T-helper 1 cell treated with Interleukin-12 subunit alpha and Interleukin-12 subunit beta and Interleukin-4 antibody, amounts not matched to agents 30 ng/mL and 1 ng/mL, for 36 hours (primary cell): ENCODE data around the gene LY6G6D. TPM values are rescaled to one million over a fixed set of nuclear protein-coding genes. Genes with fewer than 3 reads are reported as not detected.
"Not testable (repeated sequence)": the region's sequence is repeated elsewhere in the genome, so short reads cannot be mapped to it uniquely, and the experiment has no call there.

Experiments used
- intact Hi-C: fragments of 100-400 bp; cut with micrococcal nuclease; formaldehyde crosslinking; loops from one replicate; pipeline ENCODE4 v1.15.1; 2024
- total RNA-seq: library from RNA; stranded (reverse); gene quantifications from 2 replicates; pipeline ENCODE4 v1.2.3, GENCODE V29; 2022

LY6G6D gene
- total RNA-seq, 1 donor from 2014 or later: not detected

GRCh38 chr6:31691564-31692108 is 23.5 kb upstream of the LY6G6D start:
- intact Hi-C loops: no loop called here

- intact Hi-C loops: no loop called here
Observed at GRCh38 chr6:31692353-31692752, 22.8 kb upstream of the LY6G6D start.

GRCh38 chr6:31692886-31693285 is 22.3 kb upstream of the LY6G6D start:
- intact Hi-C loops: no loop called here

GRCh38 chr6:31693535-31693934 is 21.6 kb upstream of the LY6G6D start:
- intact Hi-C loops: no loop called here

GRCh38 chr6:31697555-31697954 is 17.6 kb upstream of the LY6G6D start:
- intact Hi-C loops: no loop called here

- intact Hi-C loops: no loop called here
Observed at GRCh38 chr6:31700740-31701401, 14.3 kb upstream of the LY6G6D start.

- intact Hi-C loops: loop anchor here (1.0 to 2.0 kb wide), 4 partner anchors 21 to 475 kb away; partner anchors contain the start of genes AGPAT1, LSM2 and LY6G5C
Observed at GRCh38 chr6:31701666-31702404, 13.3 kb upstream of the LY6G6D start.

GRCh38 chr6:31702405-31702818 is 12.7 kb upstream of the LY6G6D start:
- intact Hi-C loops: loop anchor here (1.0 to 2.0 kb wide), 4 partner anchors 21 to 474 kb away; partner anchors contain the start of genes AGPAT1, LSM2 and LY6G5C

GRCh38 chr6:31702819-31703716 is 12.1 kb upstream of the LY6G6D start, which contains the start of gene ABHD16A:
ABHD16A (minus strand) TSS chr6:31703324; CDS start chr6:31703281, 43 bp downstream.
- intact Hi-C loops: loop anchor here (1.0 to 2.0 kb wide), 15 partner anchors 22 to 474 kb away; partner anchors contain the start of genes AGPAT1, BAG6, DDAH2 and EHMT2

GRCh38 chr6:31705931-31706330 is 9.2 kb upstream of the LY6G6D start:
- intact Hi-C loops: no loop called here

GRCh38 chr6:31706599-31706998 is 8.5 kb upstream of the LY6G6D start, which contains the start of gene LY6G6F:
LY6G6F (plus strand) TSS chr6:31706866; CDS start chr6:31706907, 41 bp downstream.
- intact Hi-C loops: no loop called here

GRCh38 chr6:31707701-31708100 is 7.4 kb upstream of the LY6G6D start:
- intact Hi-C loops: no loop called here

- intact Hi-C loops: no loop called here
Observed at GRCh38 chr6:31708224-31708623, 6.9 kb upstream of the LY6G6D start.

- intact Hi-C loops: not testable (repeated sequence)
Observed at GRCh38 chr6:31709157-31709556, 6.0 kb upstream of the LY6G6D start.

GRCh38 chr6:31710523-31711219 is 4.5 kb upstream of the LY6G6D start:
- intact Hi-C loops: no loop called here

- intact Hi-C loops: no loop called here
Observed at GRCh38 chr6:31711233-31711632, 3.9 kb upstream of the LY6G6D start.

- intact Hi-C loops: no loop called here
Observed at GRCh38 chr6:31712296-31712695, 2.9 kb upstream of the LY6G6D start.

- intact Hi-C loops: no loop called here
Observed at GRCh38 chr6:31713465-31713864, 1.7 kb upstream of the LY6G6D start.

GRCh38 chr6:31713991-31714684 is 1.0 kb upstream of the LY6G6D start:
- intact Hi-C loops: no loop called here
